Esophagus squamous epithelium (tissue), 4 donors: ENCODE results near the gene FNDC3B.

Source experiments
- CTCF ChIP-seq, 6 experiments: fragments of 450-650 bp in 4 of 6; fragments of 200-600 bp in 2 of 6; sonication (generic) in 2 of 6; IDR thresholded peaks; one replicate each; pipeline ENCODE4 v1.5.1; 2016 to 2019; ENCODE audit warnings: antibody characterized with exemption in 6 of 6, mild to moderate bottlenecking in 4 of 6, moderate library complexity in 4 of 6
- POLR2A ChIP-seq, 4 donors: fragments of 450-650 bp; IDR thresholded peaks; one replicate each; pipeline ENCODE4 v1.6.1; 2017; ENCODE audit warnings: antibody characterized with exemption in 4 of 4, mild to moderate bottlenecking in 4 of 4, moderate library complexity in 3 of 4

GRCh38 chr3:172244011-172244410, 204.6 kb downstream of the FNDC3B start:
- TF ChIP-seq CTCF (IDR thresholded peaks at IDR 0.05): no peak
- TF ChIP-seq POLR2A (IDR thresholded peaks at IDR 0.05): no peak
